Ovary (tissue), 9 donors: ENCODE measurements around the gene FAM222A. TPM values are rescaled to one million over a fixed set of nuclear protein-coding genes. Genes with fewer than 3 reads are reported as not detected.

Source experiments
- DNase-seq, 5 donors: peaks; one replicate each; pipeline ENCODE4 v3.0.0-alpha.2; 2019 to 2020
- H3K27ac ChIP-seq, 2 donors: fragments of 200-600 bp; one replicate each; pipeline versions ENCODE4 v1.5.1 to v1.8.0; 2019 to 2022
- H3K27me3 ChIP-seq: fragments of 200-600 bp; one replicate; pipeline ENCODE4 v1.8.0; 2022
- H3K36me3 ChIP-seq: fragments of 200-600 bp; sonication (generic); one replicate; pipeline ENCODE4 v1.5.1; 2019
- H3K4me1 ChIP-seq: one replicate; pipeline ENCODE4 v1.8.1; 2013; ENCODE audit warnings: mild to moderate bottlenecking, moderate library complexity; ENCODE audit not compliant: insufficient read depth
- H3K4me3 ChIP-seq: fragments of 200-600 bp; sonication (generic); one replicate; pipeline ENCODE4 v1.5.1; 2017
- H3K9me3 ChIP-seq, 2 donors: fragments of 200-600 bp in 1 of 2; sonication (generic) in 1 of 2; one replicate each; pipeline versions ENCODE4 v1.5.1 to v1.8.1; 2013 to 2019; ENCODE audit warnings: mild to moderate bottlenecking in 1 of 2, moderate library complexity in 1 of 2
- EP300 ChIP-seq: sonication (generic); formaldehyde crosslinking; IDR thresholded peaks from one replicate; pipeline ENCODE4 v1.6.1; 2017; ENCODE audit warnings: antibody characterized with exemption
- POLR2A ChIP-seq: fragments of 450-650 bp; IDR thresholded peaks from one replicate; pipeline ENCODE4 v1.6.1; 2017; ENCODE audit warnings: antibody characterized with exemption, mild to moderate bottlenecking, moderate library complexity
- WGBS, 3 donors: extraction: QIAGEN DNeasy Blood & Tissue Kit in 1 of 3; methylation state at CpG; one replicate each; pipeline versions ENCODE4 v1.1.5 to v1.1.7; 2013 to 2017; 5-methylcytosine and 5-hydroxymethylcytosine counted together
- intact Hi-C, 4 donors: fragments of 100-400 bp; cut with DNase I; formaldehyde crosslinking; loops; one replicate each; pipeline versions ENCODE4 v1.11.0 to v1.15.1; 2022 to 2023
- polyA plus RNA-seq, 2 donors: library from polyadenylated mRNA; stranded (reverse); fragments of 200-250 nt in 1 of 2; fragments of 350-450 nt in 1 of 2; fragmentation: Illumina TruSeq in 1 of 2; extraction: RNeasy Lipid Tissue Mini Kit (QIAGEN cat#74804) in 1 of 2; gene quantifications; one replicate each; pipeline ENCODE4 v1.2.3, GENCODE V29; 2013 to 2014
- total RNA-seq, 7 donors: library from RNA; depleted of rRNA in 2 of 7; stranded (reverse); fragments of >200 nt in 2 of 7; fragmentation: NEBNext Ultra II Directional in 3 of 7; extraction: Animal tissue kit (Norgen Biotek cat#: 25700) in 3 of 7; gene quantifications; one replicate each; pipeline versions ENCODE4 v1.1.0 to v1.2.4, GENCODE V29; 2016 to 2023
- TF ChIP-seq, protein P1 (sequence below), 3 donors: fragments of 450-650 bp in 2 of 3; fragments of 200-600 bp in 1 of 3; IDR thresholded peaks; one replicate each; pipeline versions ENCODE4 v1.5.1 to v1.8.0; 2016 to 2022; ENCODE audit warnings: antibody characterized with exemption in 3 of 3, mild to moderate bottlenecking in 1 of 3
- donor health status: DM: no; HTN: no; CAD: no; lungs with moderate emphysema.
- donor health status: DM: no; HTN: no; CAD: no.
- donor health status: Bipolar disorder and iron deficiency.
- donor health status: DM: yes; HTN: yes; CAD: no.
- donor health status: DM: no; HTN: no; CAD: no.
- donor health status: DM: yes; HTN: yes; CAD: no.

FAM222A gene
- total and polyA plus RNA-seq, 9 donors: 4.8 to 28.4 (median 13.7) TPM

DNA sequence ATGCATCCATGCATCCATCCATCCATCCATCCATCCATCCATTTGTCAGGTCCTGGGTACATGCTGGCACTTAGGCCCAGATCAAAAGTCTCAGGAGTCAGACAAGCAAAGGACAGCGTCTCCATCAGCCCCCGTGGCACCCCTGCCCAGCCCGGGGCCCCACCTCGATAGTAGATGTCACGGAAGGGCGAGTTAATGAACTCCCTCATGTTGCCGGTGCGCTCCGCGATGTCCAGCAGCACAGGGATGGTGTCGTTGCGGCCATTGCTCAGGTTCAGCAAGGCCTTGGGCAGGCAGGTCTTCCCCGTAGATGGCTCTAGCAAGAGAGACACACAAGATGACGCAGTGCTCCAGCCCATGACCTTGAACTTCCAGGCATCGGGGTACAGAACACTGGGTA is 89.2 kb downstream of the FAM222A start:
- Histone ChIP-seq H3K27me3 (no peaks in the 10 kb centered on the region), H3K27ac (no peak overlapping the region), H3K36me3 (no peaks in the 10 kb centered on the region), H3K9me3 (no peaks in the 10 kb centered on the region), H3K4me1 (no peaks in the 10 kb centered on the region), H3K4me3 (no peak overlapping the region)
- intact Hi-C loops: no loop called here
- TF ChIP-seq POLR2A: no peak
- TF ChIP-seq EP300: no peak
- TF ChIP-seq, protein P1, sequence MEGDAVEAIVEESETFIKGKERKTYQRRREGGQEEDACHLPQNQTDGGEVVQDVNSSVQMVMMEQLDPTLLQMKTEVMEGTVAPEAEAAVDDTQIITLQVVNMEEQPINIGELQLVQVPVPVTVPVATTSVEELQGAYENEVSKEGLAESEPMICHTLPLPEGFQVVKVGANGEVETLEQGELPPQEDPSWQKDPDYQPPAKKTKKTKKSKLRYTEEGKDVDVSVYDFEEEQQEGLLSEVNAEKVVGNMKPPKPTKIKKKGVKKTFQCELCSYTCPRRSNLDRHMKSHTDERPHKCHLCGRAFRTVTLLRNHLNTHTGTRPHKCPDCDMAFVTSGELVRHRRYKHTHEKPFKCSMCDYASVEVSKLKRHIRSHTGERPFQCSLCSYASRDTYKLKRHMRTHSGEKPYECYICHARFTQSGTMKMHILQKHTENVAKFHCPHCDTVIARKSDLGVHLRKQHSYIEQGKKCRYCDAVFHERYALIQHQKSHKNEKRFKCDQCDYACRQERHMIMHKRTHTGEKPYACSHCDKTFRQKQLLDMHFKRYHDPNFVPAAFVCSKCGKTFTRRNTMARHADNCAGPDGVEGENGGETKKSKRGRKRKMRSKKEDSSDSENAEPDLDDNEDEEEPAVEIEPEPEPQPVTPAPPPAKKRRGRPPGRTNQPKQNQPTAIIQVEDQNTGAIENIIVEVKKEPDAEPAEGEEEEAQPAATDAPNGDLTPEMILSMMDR (IDR thresholded peaks at IDR 0.05): no peak
- DNase-seq: no peak
- 90 to 93% (median 91%) methylated on average over 15 of the region's 15 CpGs for WGBS, 3 donors

DNA sequence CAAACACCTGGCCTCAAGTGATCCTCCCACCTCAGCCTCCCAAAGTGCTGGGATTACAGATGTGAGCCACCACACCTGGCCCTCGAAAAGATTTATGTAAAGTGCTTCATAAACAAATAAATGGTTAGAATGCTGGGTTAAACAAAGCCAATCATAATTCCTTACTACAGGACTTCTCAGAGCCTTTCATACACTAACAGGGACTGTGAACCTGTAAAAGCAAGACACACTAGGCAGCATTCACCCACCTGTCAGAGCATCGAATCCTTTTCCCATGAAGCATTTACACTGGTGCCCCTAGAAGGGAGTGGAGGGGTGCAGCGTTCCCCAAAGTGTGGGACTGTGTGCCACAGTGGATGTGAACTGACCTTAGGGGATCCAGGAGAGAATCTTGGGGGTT is 90.1 kb downstream of the FAM222A start:
- TF ChIP-seq POLR2A (no peak), EP300 (no peak)
- TF ChIP-seq, protein P1 (IDR thresholded peaks at IDR 0.05): no peak
- no peaks in the 10 kb centered on the region for H3K4me1 ChIP-seq
- H3K9me3 ChIP-seq: no peaks in the 10 kb centered on the region
- H3K36me3 ChIP-seq: no peaks in the 10 kb centered on the region
- no peak for DNase-seq
- intact Hi-C loops: no loop called here
- H3K4me3 ChIP-seq: no peak overlapping the region
- 84 to 90% (median 85%) methylated on average over 3 of the region's 3 CpGs for WGBS, 3 donors
- H3K27me3 ChIP-seq: no peaks in the 10 kb centered on the region
- H3K27ac ChIP-seq: no peak overlapping the region

DNA sequence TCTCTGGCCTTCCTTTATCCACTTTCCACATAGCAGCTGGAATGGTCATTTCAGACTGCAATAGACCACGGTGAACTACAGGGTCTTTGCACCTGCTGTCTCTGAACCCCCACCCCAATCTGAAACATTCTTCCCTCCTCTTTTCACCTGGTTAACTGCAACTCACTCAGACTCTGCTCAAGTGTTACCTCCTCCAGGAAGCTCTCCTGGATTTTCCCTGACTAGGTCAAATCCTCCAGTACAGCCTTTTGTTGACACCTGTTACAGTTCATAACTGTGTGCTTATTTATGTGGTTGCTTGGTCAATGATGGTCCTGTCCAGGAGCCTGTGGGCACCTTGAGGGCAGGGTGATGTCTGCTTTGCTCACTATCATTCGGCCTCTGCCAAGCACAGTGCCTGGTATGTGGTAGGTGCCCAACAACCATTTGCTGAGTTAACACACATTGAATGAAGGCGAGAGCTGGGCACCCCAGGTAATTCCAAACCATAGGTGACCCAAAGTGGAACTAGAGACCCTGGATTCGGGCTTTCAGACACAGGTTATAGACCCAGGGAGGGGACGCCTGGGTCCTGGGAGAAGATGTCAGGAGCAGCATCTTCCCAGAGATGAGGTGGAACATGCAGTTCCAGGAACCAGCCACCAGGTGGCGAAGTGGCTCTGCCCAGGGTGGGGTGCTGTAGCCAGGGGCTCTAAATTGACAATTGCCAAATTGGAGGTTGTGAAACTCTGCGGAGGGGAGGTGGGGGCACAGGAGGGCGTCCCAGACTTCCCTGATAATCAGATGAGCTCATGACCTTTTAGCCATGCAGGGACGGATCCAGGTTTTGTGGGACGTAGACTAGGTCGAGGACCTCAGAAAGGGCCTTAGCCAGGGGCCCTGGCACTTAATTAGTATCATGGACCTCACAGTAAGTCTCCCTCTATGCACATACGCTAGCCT is 91.5 kb downstream of the FAM222A start:
- H3K4me1 ChIP-seq: no peaks in the 10 kb centered on the region
- TF ChIP-seq, protein P1 (IDR thresholded peaks at IDR 0.05): peak; percentile 61 to 72 (median 68)
- TF ChIP-seq POLR2A: no peak
- H3K27me3 ChIP-seq: no peaks in the 10 kb centered on the region
- H3K4me3 ChIP-seq: no peak overlapping the region
- no peak overlapping the region for H3K27ac ChIP-seq
- intact Hi-C loops: loop anchor here in 1 of 4 donors (5.0 kb wide), 1 partner anchor 77 kb away; the partner anchor contains the start of gene GLTP
- WGBS, 3 donors: 37 to 41% (median 41%) methylated on average over 12 of the region's 12 CpGs
- H3K36me3 ChIP-seq: no peaks in the 10 kb centered on the region
- peak; percentile 38 to 76 (median 70) for DNase-seq
- no peaks in the 10 kb centered on the region for H3K9me3 ChIP-seq

DNA sequence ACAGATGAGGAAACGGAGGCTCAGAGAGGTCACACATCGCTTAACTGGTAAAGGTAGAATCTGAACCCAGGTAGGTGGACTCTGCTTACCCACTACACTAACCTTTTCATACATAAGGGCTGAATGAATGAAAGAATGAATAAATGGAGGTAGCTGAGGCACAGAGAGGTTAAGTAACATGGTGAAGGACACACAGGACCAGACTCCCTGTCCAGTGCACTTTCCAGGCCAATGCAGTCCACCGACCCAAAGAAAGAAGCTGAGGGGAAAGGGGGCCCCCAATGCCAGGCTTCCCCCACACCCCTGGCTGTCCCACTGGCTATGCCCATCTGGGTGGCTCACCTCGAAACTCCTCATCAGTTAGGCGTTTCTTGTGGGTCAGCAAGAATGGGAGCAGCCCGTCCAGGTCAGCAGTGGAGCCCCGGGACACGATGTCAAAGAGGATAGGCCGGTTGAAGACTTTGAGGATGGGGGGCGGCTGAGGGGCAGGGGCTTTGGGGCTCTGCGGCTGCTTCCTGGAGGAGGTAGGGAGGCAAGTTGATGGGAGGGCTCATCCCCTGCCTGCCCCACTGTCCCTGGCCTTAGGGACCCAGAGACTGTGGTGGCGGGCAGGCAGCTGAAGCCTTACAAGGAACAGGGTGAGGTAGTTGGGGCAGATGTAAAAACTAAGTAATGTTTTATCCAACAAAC is 94.5 kb downstream of the FAM222A start:
- Histone ChIP-seq H3K27me3 (no peaks in the 10 kb centered on the region), H3K4me1 (no peaks in the 10 kb centered on the region), H3K27ac (no peak overlapping the region), H3K4me3 (no peak overlapping the region), H3K9me3 (no peaks in the 10 kb centered on the region), H3K36me3 (no peaks in the 10 kb centered on the region)
- 92 to 95% (median 94%) methylated on average over 12 of the region's 12 CpGs for WGBS, 3 donors
- intact Hi-C loops: loop anchor here in 1 of 4 donors (5.0 kb wide), 1 partner anchor 74 kb away; the partner anchor contains the start of gene GLTP
- TF ChIP-seq POLR2A (no peak), EP300 (no peak)
- TF ChIP-seq, protein P1 (IDR thresholded peaks at IDR 0.05): no peak
- DNase-seq: no peak
